KMS-11 (cell line): ENCODE measurements around the gene TXNDC12.

Experiments used
- H2AFZ ChIP-seq: fragments of 200-600 bp; sonication (generic); 2 replicates; pipeline ENCODE4 v1.6.1; 2016; ENCODE audit warnings: antibody characterized with exemption, mixed run types, low read depth
- H3K27ac ChIP-seq: fragments of 200-600 bp; sonication (generic); 2 replicates; pipeline ENCODE4 v1.6.1; 2016; ENCODE audit warnings: mild to moderate bottlenecking, mixed run types
- H3K27me3 ChIP-seq: fragments of 200-600 bp; sonication (generic); 2 replicates; pipeline ENCODE4 v1.6.1; 2017; ENCODE audit warnings: mild to moderate bottlenecking, low read depth, mixed run types, moderate library complexity; ENCODE audit not compliant: insufficient read depth
- H3K36me3 ChIP-seq: fragments of 200-600 bp; sonication (generic); 2 replicates; pipeline ENCODE4 v1.6.1; 2017; ENCODE audit warnings: mild to moderate bottlenecking, mixed run types; ENCODE audit not compliant: insufficient read depth
- H3K4me1 ChIP-seq: fragments of 200-600 bp; sonication (generic); 2 replicates; pipeline ENCODE4 v1.6.1; 2016; ENCODE audit warnings: mild to moderate bottlenecking, low read depth, mixed run types; ENCODE audit not compliant: poor library complexity, severe bottlenecking
- H3K4me2 ChIP-seq: fragments of 200-600 bp; sonication (generic); 2 replicates; pipeline ENCODE4 v1.7.0; 2016; ENCODE audit warnings: mild to moderate bottlenecking, mixed run types
- H3K4me3 ChIP-seq: fragments of 200-600 bp; sonication (generic); IDR thresholded peaks from 2 replicates; pipeline ENCODE4 v1.6.1; 2017; ENCODE audit warnings: low read depth, low read length, mixed read lengths; ENCODE audit not compliant: insufficient read depth
- H3K79me2 ChIP-seq: fragments of 200-600 bp; sonication (generic); 2 replicates; pipeline ENCODE4 v1.6.1; 2016; ENCODE audit warnings: low read depth, mixed run types; ENCODE audit not compliant: insufficient read depth
- H3K9ac ChIP-seq: fragments of 200-600 bp; sonication (generic); 2 replicates; pipeline ENCODE4 v1.6.1; 2016; ENCODE audit warnings: mild to moderate bottlenecking, mixed run types
- H4K20me1 ChIP-seq: fragments of 200-600 bp; sonication (generic); 2 replicates; pipeline ENCODE4 v1.6.1; 2016; ENCODE audit warnings: mild to moderate bottlenecking, mixed run types; ENCODE audit not compliant: insufficient read depth
- CTCF ChIP-seq: fragments of 200-600 bp; sonication (generic); conservative IDR thresholded peaks from 2 replicates; pipeline ENCODE4 v1.6.1; 2017; ENCODE audit warnings: low read depth, mild to moderate bottlenecking, antibody characterized with exemption, low read length, moderate library complexity, mixed read lengths

The TXNDC12 gene

GRCh38 chr1:51978099-51978498 is 76.9 kb downstream of the TXNDC12 start:
- no peak for TF ChIP-seq CTCF
- Histone ChIP-seq H3K4me2 (no peak overlapping the region), H3K4me3 (no peak overlapping the region), H3K27ac (no peak overlapping the region), H3K4me1 (peaks cover 18% of the 10 kb centered on the region), H3K9ac (no peak overlapping the region), H3K36me3 (no peaks in the 10 kb centered on the region), H3K27me3 (peaks cover 8% of the 10 kb centered on the region; the same call in 1 of the 2 replicates), H4K20me1 (no peaks in the 10 kb centered on the region), H3K79me2 (no peaks in the 10 kb centered on the region), H2AFZ (no peak overlapping the region)

DNA sequence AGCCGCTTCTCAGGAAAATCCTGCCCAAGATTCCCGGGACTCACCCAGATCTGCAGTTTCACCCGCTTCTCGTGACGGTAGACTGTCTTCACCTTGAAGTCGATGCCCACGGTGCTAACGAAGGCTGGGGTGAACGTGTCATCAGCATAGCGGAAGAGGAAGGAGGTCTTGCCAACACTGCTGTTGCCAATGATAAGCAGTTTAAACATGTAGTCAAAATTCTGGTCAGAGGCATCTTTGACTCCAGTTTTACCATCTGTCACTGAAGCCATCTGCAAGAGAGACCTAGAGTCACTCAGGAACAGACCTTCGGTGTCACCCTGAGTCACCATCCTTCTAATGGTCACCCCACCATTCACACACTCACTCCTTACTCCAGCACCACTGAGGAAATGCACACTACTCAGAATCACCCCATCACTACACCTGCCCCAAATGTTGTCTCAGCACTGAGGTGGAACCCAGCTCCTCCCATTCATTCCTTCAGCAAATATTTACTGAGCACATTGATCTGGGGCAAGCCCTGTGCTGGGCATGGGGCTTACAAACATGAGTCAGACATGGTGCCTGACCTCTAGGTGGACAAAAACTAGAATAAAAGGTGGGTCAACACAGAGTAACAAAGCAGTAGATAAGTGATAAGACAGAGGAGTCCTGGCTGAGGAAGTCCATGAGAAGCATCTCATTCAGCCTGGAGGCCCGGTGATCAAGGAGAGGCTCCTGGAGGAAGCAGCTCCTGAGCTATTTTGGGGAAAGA is 78.0 kb downstream of the TXNDC12 start:
- Histone ChIP-seq H3K4me3 (no peak overlapping the region), H3K27ac (no peak overlapping the region), H3K4me2 (no peak overlapping the region), H3K9ac (no peak overlapping the region), H3K79me2 (no peaks in the 10 kb centered on the region), H3K27me3 (peaks cover 13% of the 10 kb centered on the region; the same call in 1 of the 2 replicates), H2AFZ (no peak overlapping the region), H3K36me3 (no peaks in the 10 kb centered on the region), H4K20me1 (no peaks in the 10 kb centered on the region), H3K4me1 (peaks cover 24% of the 10 kb centered on the region)
- no peak for TF ChIP-seq CTCF

- H3K36me3 ChIP-seq: no peaks in the 10 kb centered on the region
- H4K20me1 ChIP-seq: no peaks in the 10 kb centered on the region
- H2AFZ ChIP-seq: no peak overlapping the region
- H3K27ac ChIP-seq: peak overlapping the region; percentile 2; the same call in 1 of the 2 replicates
- H3K27me3 ChIP-seq: peaks cover 13% of the 10 kb centered on the region; the same call in 1 of the 2 replicates
- no peaks in the 10 kb centered on the region for H3K79me2 ChIP-seq
- peak overlapping the region; percentile 54 for H3K4me2 ChIP-seq
- TF ChIP-seq CTCF: no peak
- H3K4me1 ChIP-seq: peaks cover 24% of the 10 kb centered on the region
- peak overlapping the region; percentile 77 for H3K4me3 ChIP-seq
- no peak overlapping the region for H3K9ac ChIP-seq
These were observed 81.2 kb downstream of the TXNDC12 start for GRCh38 chr1:51973587-51974474.
